HG03039 (cell line): Measurements from ENCODE around the gene PGAP6.
"Not testable (repeated sequence)": the region's sequence is repeated elsewhere in the genome, so short reads cannot be mapped to it uniquely, and the experiment has no call there.

Source experiments
- ATAC-seq: cut with Tn5 transposase; IDR thresholded peaks from one replicate; pipeline ENCODE4 v1.9.1; 2021; ENCODE audit warnings: mild to moderate bottlenecking, moderate library complexity; ENCODE audit not compliant: unreplicated experiment

The PGAP6 gene

DNA sequence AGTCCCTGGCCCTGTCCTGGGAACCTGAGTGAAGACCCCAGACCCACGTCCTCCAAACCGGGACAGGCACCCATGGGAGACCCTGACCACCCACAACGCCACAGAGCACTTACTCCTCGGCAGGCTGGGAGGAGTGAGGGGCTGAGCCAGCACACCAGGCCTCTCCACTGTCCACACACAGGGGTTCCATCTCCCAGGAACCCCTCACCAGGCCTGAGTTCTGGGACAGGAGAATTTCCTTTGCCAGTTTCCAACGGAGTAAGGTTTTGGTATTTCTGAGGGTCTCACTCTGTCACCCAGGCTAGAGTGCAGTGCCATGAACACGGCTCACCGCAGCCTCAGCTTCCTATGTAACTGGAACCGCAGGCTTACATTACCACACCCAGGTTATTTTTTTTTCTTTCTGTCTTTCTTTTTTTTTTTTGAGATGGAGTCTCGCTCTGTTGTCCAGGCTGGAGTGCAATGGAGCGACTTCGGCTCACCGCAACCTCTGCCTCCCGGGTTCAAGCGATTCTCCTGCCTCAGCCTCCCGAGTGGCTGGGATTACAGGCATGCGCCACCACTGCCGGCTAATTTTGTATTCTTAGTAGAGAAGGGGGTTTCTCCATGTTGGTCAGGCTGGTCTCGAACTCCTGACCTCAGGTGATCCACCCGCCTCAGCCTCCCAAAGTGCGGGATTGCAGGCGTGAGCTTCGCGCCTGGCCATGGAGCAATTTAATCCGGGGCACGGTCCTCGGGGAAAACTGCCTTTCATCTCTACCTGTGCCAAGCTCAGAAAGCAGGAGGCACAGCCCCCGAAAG lies 1.6 kb downstream of the PGAP6 start:
- no peak for ATAC-seq

- ATAC-seq, result no peak
These were observed 2.4 kb downstream of the PGAP6 start for GRCh38 chr16:379183-379960.

DNA sequence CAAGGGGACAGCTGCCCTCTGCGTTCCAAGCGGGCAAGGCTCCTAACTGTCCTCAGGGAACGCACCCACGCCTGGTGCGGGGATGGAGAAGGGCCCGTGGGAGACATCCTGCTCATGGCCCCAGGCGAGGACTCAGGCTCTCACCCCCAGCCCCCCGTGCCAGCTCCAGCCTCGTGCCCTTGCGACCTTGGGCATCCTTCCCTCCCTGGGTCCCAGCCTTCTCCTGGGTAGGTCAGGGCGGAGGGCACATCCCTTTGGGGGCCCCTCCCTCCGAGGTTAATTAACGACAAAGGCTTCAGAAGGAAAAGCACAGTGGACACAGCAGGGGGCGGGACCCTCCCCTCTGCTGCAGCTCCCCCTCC lies 3.0 kb downstream of the PGAP6 start:
- no peak for ATAC-seq

DNA sequence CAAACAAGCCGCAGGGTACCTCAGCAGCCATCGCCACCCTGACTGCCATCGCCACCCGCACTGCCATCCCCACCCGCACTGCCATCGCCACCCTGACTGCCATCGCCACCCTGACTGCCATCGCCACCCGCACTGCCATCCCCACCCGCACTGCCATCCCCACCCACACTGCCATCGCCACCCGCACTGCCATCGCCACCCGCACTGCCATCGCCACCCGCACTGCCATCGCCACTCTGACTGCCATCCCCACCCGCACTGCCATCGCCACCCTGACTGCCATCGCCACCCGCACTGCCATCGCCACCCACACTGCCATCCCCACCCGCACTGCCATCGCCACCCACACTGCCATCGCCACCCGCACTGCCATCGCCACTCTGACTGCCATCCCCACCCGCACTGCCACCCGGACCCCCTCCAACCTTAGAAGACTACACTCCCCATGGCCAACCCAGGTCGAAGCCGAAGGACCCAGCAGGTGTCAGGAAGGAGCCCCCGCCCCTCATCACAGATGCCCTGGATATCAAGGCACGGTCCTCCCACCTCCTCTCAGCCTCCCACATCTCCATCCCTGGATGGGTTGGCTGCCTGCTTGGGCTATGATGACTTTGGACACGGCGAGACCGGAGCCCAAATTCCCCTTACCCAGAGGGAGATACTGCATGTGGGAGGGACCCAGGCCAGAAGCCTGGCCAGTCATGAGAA lies 3.5 kb downstream of the PGAP6 start:
- ATAC-seq, result not testable (repeated sequence)

GRCh38 chr16:377419-377951 lies 4.3 kb downstream of the PGAP6 start:
- ATAC-seq, result no peak

GRCh38 chr16:376817-377418 lies 4.9 kb downstream of the PGAP6 start:
- no peak for ATAC-seq

GRCh38 chr16:375927-376816 lies 5.6 kb downstream of the PGAP6 start:
- no peak for ATAC-seq

DNA sequence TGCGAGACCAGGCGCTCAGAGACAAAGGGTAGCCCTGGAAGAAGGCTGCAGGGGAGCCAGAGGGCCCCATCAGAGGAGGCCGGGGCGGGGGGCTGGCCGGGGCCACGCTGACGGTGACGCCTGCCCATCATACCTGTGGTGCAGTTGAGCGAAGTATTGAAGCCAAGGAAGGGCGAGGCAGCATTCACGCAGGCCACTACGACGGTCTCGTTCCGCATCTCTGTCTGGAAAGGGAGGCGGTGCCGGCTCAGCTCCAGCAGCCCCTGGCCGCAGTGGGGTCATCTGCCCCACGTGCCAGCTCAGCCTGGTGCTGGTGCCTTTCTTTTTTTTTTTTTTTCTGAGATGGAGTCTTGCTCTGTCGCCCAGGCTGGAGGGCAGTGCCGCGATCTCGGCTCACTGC lies 6.6 kb downstream of the PGAP6 start:
- no peak for ATAC-seq

- no peak for ATAC-seq
These were observed 7.2 kb downstream of the PGAP6 start for GRCh38 chr16:374616-374926.

- ATAC-seq, result no peak
These were observed 7.7 kb downstream of the PGAP6 start for GRCh38 chr16:373848-374615.

GRCh38 chr16:373020-373598 lies 8.7 kb downstream of the PGAP6 start:
- ATAC-seq, result no peak

- no peak for ATAC-seq
These were observed 9.3 kb downstream of the PGAP6 start for GRCh38 chr16:372302-372983.

DNA sequence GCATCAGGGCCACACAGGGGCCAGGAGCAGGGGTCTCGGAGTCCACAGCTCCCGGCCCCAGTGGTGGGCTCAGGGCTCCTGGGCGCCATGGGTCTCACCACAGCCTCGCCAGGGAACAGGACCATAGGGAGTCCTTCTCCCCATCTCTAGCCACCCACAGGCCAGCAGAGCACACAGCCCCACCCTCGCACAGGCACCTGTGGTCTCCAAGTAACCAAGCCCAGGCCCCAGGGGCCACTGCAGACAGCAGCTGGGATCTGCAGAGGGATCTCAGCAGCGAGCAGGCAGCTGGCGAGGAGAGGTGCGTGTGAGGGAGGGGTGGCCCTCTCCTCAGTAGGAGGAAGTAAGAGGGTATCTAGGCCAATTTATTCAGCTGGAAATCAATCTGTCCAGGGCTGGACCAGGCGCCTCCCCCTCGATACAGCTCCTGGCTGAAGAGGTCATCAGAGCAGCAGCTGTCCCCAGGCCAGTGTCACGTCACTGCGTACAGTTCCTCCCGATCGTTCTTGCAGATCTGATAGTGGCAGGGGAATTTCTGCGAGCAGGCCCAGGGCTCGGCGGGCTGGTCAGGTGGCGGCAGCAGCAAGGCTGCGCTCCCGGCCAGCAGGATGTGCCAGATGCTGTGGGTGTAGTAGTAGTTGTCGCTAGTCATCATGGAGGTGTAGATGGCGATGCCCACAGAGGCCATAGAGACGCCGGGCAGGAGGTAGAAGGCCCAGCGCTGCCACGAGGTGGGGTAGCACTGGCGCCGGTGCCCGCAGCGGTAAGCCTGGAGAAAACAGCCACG lies 10.1 kb downstream of the PGAP6 start:
- no peak for ATAC-seq

GRCh38 chr16:370979-371514 lies 10.7 kb downstream of the PGAP6 start:
- no peak for ATAC-seq

DNA sequence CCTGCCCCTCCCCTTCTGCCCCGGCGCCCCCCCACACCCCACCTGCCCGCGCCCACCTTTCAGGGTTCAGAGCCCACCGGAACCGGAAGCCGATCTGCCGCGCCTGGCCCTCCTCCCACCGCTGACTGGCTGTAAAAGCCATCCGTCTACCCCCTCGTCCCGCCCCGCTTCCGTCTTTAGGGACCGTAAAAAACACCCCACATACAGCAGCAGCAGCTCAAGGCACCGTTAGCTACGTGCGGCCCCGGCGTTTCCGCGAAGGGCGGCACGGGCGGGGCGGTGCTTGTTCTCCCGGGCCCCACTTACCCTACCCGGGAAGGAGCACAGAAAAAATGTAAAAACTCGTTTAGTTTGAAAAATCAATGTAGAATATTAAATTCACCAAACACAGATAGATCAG lies 11.3 kb downstream of the PGAP6 start, which contains the start of gene MRPL28:
MRPL28 (minus strand) TSS at position 96 of the 400 bp plus-strand sequence. CDS start 320 bp downstream, outside the sequence.
- peak; percentile 57 for ATAC-seq

GRCh38 chr16:369866-370436 lies 11.8 kb downstream of the PGAP6 start:
- ATAC-seq, result no peak

- ATAC-seq, result no peak
These were observed 12.4 kb downstream of the PGAP6 start for GRCh38 chr16:369275-369865.
